Calu3 (cell line): ENCODE results near the gene IL12RB1. TPM values are rescaled to one million over a fixed set of nuclear protein-coding genes. Genes with fewer than 3 reads are reported as not detected.
"Not testable (repeated sequence)": the region's sequence is repeated elsewhere in the genome, so short reads cannot be mapped to it uniquely, and the experiment has no call there.

Experiments used
- BruUV-seq: library from RNA; stranded (reverse); fragments of 400-500 nt; replicated peaks from 2 replicates; lab custom pipeline; 2021; lab: Mats Ljungman, UMichigan
- CTCF ChIA-PET: fragments of 300-600 bp; sonication (Branson Sonifier 250); formaldehyde crosslinking; loops from one replicate; lab custom pipeline; 2022; ENCODE audit warnings: antibody characterized with exemption; lab: Charles Lee
- DNase-seq: peaks from one replicate; pipeline ENCODE4 v3.0.0; 2022
- H3K27ac Mint-ChIP-seq: one replicate; pipeline ENCODE4 v1.8.0; 2022; ENCODE audit warnings: mixed read lengths; ENCODE audit not compliant: unreplicated experiment
- H3K27me3 Mint-ChIP-seq: one replicate; pipeline ENCODE4 v1.8.0; 2022; ENCODE audit warnings: mixed read lengths; ENCODE audit not compliant: unreplicated experiment
- H3K36me3 Mint-ChIP-seq: one replicate; pipeline ENCODE4 v1.8.0; 2022; ENCODE audit warnings: mild to moderate bottlenecking, moderate library complexity, mixed read lengths; ENCODE audit not compliant: insufficient read depth, unreplicated experiment
- H3K4me1 Mint-ChIP-seq: one replicate; pipeline ENCODE4 v1.8.0; 2022; ENCODE audit warnings: mild to moderate bottlenecking, low read depth, mixed read lengths; ENCODE audit not compliant: unreplicated experiment
- H3K4me3 Mint-ChIP-seq: one replicate; pipeline ENCODE4 v1.8.0; 2022; ENCODE audit warnings: mild to moderate bottlenecking, low read depth, moderate library complexity, mixed read lengths; ENCODE audit not compliant: unreplicated experiment
- H3K9me3 Mint-ChIP-seq: one replicate; pipeline ENCODE4 v1.8.0; 2022; ENCODE audit warnings: low read depth, mixed read lengths; ENCODE audit not compliant: unreplicated experiment
- CTCF ChIP-seq: fragments of 200-600 bp; IDR thresholded peaks from one replicate; pipeline ENCODE4 v1.8.0; 2022; ENCODE audit warnings: antibody characterized with exemption; ENCODE audit not compliant: unreplicated experiment
- intact Hi-C: fragments of 100-400 bp; cut with micrococcal nuclease; formaldehyde crosslinking; loops from one replicate; pipeline ENCODE4 v1.10.0; 2022; ENCODE audit not compliant: unreplicated experiment
- total RNA-seq: library from RNA; stranded (reverse); gene quantifications from 2 replicates; pipeline ENCODE4 v1.2.3, GENCODE V29; 2022

The IL12RB1 gene
- total RNA-seq, 1 experiment from 2014 or later = not detected

- Mint-ChIP-seq H3K36me3 (no peaks in the 10 kb centered on the region), H3K9me3 (no peaks in the 10 kb centered on the region), H3K4me3 (no peak overlapping the region), H3K4me1 (no peaks in the 10 kb centered on the region), H3K27ac (no peak overlapping the region), H3K27me3 (peaks cover 5% of the 10 kb centered on the region)
- TF ChIP-seq CTCF = no peak
- BruUV-seq = no TSS peak
- CTCF ChIA-PET = no interaction called here
- intact Hi-C loops = no loop called here
- no peak for DNase-seq
Observed at GRCh38 chr19:18093439-18094161, 6.9 kb upstream of the IL12RB1 start.

GRCh38 chr19:18091217-18091608, 4.5 kb upstream of the IL12RB1 start:
- no peak overlapping the region for H3K27ac Mint-ChIP-seq
- intact Hi-C loops = no loop called here
- H3K9me3 Mint-ChIP-seq = no peaks in the 10 kb centered on the region
- no peaks in the 10 kb centered on the region for H3K36me3 Mint-ChIP-seq
- H3K4me1 Mint-ChIP-seq = peaks cover 7% of the 10 kb centered on the region
- no peak for DNase-seq
- no peak for TF ChIP-seq CTCF
- CTCF ChIA-PET = interaction anchor here (0.6 kb wide), 1 partner anchor 161 kb away, joined by 4 read pairs; no protein-coding TSS in a partner anchor
- H3K27me3 Mint-ChIP-seq = no peaks in the 10 kb centered on the region
- BruUV-seq = no TSS peak
- no peak overlapping the region for H3K4me3 Mint-ChIP-seq

- no peaks in the 10 kb centered on the region for H3K27me3 Mint-ChIP-seq
- no peak for DNase-seq
- H3K36me3 Mint-ChIP-seq = no peaks in the 10 kb centered on the region
- no peaks in the 10 kb centered on the region for H3K9me3 Mint-ChIP-seq
- no TSS peak for BruUV-seq
- TF ChIP-seq CTCF = no peak
- intact Hi-C loops = no loop called here
- H3K4me1 Mint-ChIP-seq = peaks cover 7% of the 10 kb centered on the region
- H3K4me3 Mint-ChIP-seq = no peak overlapping the region
- H3K27ac Mint-ChIP-seq = no peak overlapping the region
- CTCF ChIA-PET = no interaction called here
Observed at GRCh38 chr19:18090545-18091216, 3.9 kb upstream of the IL12RB1 start.

DNA sequence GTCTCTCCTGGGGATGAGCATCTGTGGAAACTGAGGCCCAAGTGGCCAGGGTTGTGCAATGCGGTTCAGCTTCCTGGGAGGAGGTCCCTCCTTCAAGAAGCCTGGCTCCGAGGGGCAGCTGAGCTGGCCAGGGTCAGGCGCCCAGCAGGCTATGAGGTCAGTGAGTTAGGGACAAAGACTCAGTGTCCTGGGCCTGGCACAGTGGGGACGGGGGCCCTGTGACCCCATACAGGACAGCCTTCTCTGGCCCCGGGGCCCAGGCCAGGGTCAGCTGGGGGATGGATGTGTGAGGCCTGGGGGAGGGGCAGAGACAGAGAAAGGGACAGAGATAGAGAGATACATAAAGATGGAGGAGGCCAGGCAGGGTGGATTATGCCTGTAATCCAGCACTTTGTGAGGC, 3.0 kb upstream of the IL12RB1 start:
- TF ChIP-seq CTCF = no peak
- H3K36me3 Mint-ChIP-seq = no peaks in the 10 kb centered on the region
- no peak overlapping the region for H3K27ac Mint-ChIP-seq
- H3K4me3 Mint-ChIP-seq = no peak overlapping the region
- H3K4me1 Mint-ChIP-seq = peaks cover 7% of the 10 kb centered on the region
- H3K9me3 Mint-ChIP-seq = no peaks in the 10 kb centered on the region
- intact Hi-C loops = no loop called here
- CTCF ChIA-PET = no interaction called here
- no TSS peak for BruUV-seq
- no peak for DNase-seq
- peaks cover 4% of the 10 kb centered on the region for H3K27me3 Mint-ChIP-seq

- intact Hi-C loops, H3K36me3 Mint-ChIP-seq, BruUV-seq, H3K4me3 Mint-ChIP-seq, CTCF ChIA-PET, DNase-seq, H3K27me3 Mint-ChIP-seq, H3K4me1 Mint-ChIP-seq, H3K9me3 Mint-ChIP-seq, H3K27ac Mint-ChIP-seq: not testable (repeated sequence)
Observed at GRCh38 chr19:18089096-18089541, 2.4 kb upstream of the IL12RB1 start.
